ENCODE measurements around the gene CHD2.

GRCh38 chr15:93063796-93064690 lies 163.9 kb downstream of the CHD2 start:
- TF ChIP-seq CTCF (IDR thresholded peaks at IDR 0.05) (no peak), POLR2A (IDR thresholded peaks at IDR 0.05) (no peak)
